ENCODE measurements around the gene ZC3H4. TPM values are rescaled to one million over a fixed set of nuclear protein-coding genes. Genes with fewer than 3 reads are reported as not detected.

The ZC3H4 gene
- total and polyA plus RNA-seq, 2 experiments from 2014 or later: 26.7 to 36.9 TPM

GRCh38 chr19:47057328-47057727 lies 56.2 kb downstream of the ZC3H4 start:
- Mint-ChIP-seq H3K27me3 (ENCODE audit: insufficient read depth, low read depth, poor library complexity) (peaks cover 8% of the 10 kb centered on the region), H3K36me3 (ENCODE audit: low read depth) (peaks cover 11% of the 10 kb centered on the region), H3K27ac (no peak overlapping the region), H3K4me3 (no peak overlapping the region), H3K4me1 (no peaks in the 10 kb centered on the region), H3K9me3 (peaks cover 16% of the 10 kb centered on the region)
- ATAC-seq (no peak), DNase-seq (ENCODE audit: low spot score) (no peak)
- Histone ChIP-seq H3K4me3 (no peak overlapping the region), H4K20me1 (replicated peaks; ENCODE audit: insufficient read depth) (no peaks in the 10 kb centered on the region), H2AFZ (no peak overlapping the region; the same call in 1 of the 2 replicates), H3K9me2 (ENCODE audit: insufficient read depth) (no peaks in the 10 kb centered on the region), H3K4me1 (ENCODE audit: insufficient read depth) (0 out of 2 replicates have a peak, but pooled peaks cover 4% of the 10 kb centered on the region), H3K27me3 (ENCODE audit: insufficient read depth) (no peaks in the 10 kb centered on the region), H3K4me2 (no peak overlapping the region), H3F3A (replicated peaks; ENCODE audit: low read depth) (no peaks in the 10 kb centered on the region), H3K36me3 (ENCODE audit: insufficient read depth) (no peaks in the 10 kb centered on the region), H3K27ac (ENCODE audit: low read depth) (no peak overlapping the region), H3K79me2 (replicated peaks; ENCODE audit: insufficient read depth) (no peaks in the 10 kb centered on the region)
- TF ChIP-seq, protein P1, sequence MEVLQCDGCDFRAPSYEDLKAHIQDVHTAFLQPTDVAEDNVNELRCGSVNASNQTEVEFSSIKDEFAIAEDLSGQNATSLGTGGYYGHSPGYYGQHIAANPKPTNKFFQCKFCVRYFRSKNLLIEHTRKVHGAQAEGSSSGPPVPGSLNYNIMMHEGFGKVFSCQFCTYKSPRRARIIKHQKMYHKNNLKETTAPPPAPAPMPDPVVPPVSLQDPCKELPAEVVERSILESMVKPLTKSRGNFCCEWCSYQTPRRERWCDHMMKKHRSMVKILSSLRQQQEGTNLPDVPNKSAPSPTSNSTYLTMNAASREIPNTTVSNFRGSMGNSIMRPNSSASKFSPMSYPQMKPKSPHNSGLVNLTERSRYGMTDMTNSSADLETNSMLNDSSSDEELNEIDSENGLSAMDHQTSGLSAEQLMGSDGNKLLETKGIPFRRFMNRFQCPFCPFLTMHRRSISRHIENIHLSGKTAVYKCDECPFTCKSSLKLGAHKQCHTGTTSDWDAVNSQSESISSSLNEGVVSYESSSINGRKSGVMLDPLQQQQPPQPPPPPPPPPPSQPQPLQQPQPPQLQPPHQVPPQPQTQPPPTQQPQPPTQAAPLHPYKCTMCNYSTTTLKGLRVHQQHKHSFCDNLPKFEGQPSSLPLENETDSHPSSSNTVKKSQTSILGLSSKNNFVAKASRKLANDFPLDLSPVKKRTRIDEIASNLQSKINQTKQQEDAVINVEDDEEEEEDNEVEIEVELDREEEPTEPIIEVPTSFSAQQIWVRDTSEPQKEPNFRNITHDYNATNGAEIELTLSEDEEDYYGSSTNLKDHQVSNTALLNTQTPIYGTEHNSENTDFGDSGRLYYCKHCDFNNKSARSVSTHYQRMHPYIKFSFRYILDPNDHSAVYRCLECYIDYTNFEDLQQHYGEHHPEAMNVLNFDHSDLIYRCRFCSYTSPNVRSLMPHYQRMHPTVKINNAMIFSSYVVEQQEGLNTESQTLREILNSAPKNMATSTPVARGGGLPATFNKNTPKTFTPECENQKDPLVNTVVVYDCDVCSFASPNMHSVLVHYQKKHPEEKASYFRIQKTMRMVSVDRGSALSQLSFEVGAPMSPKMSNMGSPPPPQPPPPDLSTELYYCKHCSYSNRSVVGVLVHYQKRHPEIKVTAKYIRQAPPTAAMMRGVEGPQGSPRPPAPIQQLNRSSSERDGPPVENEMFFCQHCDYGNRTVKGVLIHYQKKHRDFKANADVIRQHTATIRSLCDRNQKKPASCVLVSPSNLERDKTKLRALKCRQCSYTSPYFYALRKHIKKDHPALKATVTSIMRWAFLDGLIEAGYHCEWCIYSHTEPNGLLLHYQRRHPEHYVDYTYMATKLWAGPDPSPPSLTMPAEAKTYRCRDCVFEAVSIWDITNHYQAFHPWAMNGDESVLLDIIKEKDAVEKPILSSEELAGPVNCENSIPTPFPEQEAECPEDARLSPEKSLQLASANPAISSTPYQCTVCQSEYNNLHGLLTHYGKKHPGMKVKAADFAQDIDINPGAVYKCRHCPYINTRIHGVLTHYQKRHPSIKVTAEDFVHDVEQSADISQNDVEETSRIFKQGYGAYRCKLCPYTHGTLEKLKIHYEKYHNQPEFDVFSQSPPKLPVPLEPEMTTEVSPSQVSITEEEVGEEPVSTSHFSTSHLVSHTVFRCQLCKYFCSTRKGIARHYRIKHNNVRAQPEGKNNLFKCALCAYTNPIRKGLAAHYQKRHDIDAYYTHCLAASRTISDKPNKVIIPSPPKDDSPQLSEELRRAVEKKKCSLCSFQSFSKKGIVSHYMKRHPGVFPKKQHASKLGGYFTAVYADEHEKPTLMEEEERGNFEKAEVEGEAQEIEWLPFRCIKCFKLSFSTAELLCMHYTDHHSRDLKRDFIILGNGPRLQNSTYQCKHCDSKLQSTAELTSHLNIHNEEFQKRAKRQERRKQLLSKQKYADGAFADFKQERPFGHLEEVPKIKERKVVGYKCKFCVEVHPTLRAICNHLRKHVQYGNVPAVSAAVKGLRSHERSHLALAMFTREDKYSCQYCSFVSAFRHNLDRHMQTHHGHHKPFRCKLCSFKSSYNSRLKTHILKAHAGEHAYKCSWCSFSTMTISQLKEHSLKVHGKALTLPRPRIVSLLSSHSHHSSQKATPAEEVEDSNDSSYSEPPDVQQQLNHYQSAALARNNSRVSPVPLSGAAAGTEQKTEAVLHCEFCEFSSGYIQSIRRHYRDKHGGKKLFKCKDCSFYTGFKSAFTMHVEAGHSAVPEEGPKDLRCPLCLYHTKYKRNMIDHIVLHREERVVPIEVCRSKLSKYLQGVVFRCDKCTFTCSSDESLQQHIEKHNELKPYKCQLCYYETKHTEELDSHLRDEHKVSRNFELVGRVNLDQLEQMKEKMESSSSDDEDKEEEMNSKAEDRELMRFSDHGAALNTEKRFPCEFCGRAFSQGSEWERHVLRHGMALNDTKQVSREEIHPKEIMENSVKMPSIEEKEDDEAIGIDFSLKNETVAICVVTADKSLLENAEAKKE (CRISPR knock-in tag; IDR thresholded peaks at IDR 0.05): no peak
- no peak for TF ChIP-seq EZH2 (IDR thresholded peaks at IDR 0.05; ENCODE audit: low read depth, unreplicated experiment)
- TF ChIP-seq CTCF (conservative IDR thresholded peaks at IDR 0.05; ENCODE audit: low read depth in 2 of 2): no peak
- no peak for TF ChIP-seq ZNF114 (CRISPR knock-in tag; IDR thresholded peaks at IDR 0.05)
- TF ChIP-seq EZH2phosphoT487 (IDR thresholded peaks at IDR 0.05; ENCODE audit: unreplicated experiment): no peak
- no peak for TF ChIP-seq ZNF331 (CRISPR knock-in tag; IDR thresholded peaks at IDR 0.05; ENCODE audit: low read depth)
